Islet of Langerhans (tissue), 1 donor: ENCODE results near the gene MBD3.
"Not testable (repeated sequence)": the region's sequence is repeated elsewhere in the genome, so short reads cannot be mapped to it uniquely, and the experiment has no call there.

Experiments
- FAIRE-seq: peaks from one replicate; lab custom pipeline; 2011; peaks lifted over from hg19 to GRCh38; lab: Jason Lieb, UNC

Gene MBD3, protein sequence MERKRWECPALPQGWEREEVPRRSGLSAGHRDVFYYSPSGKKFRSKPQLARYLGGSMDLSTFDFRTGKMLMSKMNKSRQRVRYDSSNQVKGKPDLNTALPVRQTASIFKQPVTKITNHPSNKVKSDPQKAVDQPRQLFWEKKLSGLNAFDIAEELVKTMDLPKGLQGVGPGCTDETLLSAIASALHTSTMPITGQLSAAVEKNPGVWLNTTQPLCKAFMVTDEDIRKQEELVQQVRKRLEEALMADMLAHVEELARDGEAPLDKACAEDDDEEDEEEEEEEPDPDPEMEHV

DNA sequence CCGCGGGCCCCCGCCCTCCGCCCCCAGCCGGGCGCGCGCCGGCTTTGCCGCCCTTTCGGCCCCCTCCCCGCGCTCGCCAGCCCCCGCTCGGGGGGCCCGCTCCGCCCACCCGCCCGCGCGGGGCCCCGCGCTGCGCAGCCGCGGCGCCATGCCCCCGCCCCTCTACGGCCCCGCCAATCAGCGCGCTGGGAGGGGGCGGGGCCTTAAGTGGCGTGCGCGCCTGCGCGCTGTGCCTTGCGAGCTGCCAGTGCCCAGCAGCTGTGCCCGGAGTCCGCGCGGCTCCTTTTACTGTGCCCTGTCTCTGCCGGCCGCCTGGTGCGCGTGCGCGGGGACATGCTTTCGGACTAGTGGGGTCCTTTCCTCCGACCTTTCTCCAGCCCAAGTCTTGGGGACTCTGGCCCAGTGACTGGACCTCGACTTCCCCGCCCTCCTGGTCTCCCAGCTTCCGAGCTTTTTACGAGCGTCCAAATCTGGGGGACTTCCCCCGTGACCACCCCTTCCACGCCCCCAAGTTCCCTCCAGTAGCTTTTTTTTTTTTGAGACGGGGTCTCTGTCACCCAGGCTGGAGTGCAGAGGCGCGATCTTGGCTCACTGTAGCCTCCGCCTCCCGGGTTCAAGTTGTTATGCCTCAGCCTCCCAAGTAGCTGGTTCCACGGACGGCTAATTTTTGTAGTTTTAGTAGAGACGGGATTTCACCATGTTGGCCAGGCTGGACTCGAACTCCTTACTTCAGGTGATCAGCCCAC, at the start of gene MBD3:
Gene MBD3 (minus strand): TSS at position 111 of the 746 bp plus-strand sequence. CDS start 234 bp downstream, outside the sequence.
- no peak for FAIRE-seq

DNA sequence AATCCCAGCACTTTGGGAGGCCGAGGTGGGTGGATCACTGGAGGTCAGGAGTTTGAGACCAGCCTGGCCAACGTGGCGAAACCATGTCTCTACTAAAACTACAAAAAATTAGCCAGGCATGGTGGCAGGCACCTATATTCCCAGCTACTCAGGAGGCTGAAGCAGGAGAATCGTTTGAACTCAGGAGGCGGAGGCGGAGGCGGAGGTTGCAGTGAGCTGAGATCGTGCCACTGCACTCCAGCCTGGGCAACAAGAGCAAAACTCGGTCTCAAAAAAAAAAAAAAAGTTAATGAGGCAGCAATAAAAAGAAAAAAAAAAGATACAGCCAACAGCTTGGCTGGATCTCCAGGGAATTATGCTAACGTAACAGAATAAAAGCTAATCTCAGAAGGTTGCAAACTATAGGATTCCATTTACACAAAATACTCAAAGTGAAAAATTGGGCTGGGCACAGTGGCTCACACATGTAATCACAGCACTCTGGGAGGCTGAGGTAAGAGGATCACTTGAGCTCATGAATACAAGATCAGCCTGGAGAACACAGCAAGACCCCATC, 48.3 kb upstream of the MBD3 start:
- FAIRE-seq: not testable (repeated sequence)

DNA sequence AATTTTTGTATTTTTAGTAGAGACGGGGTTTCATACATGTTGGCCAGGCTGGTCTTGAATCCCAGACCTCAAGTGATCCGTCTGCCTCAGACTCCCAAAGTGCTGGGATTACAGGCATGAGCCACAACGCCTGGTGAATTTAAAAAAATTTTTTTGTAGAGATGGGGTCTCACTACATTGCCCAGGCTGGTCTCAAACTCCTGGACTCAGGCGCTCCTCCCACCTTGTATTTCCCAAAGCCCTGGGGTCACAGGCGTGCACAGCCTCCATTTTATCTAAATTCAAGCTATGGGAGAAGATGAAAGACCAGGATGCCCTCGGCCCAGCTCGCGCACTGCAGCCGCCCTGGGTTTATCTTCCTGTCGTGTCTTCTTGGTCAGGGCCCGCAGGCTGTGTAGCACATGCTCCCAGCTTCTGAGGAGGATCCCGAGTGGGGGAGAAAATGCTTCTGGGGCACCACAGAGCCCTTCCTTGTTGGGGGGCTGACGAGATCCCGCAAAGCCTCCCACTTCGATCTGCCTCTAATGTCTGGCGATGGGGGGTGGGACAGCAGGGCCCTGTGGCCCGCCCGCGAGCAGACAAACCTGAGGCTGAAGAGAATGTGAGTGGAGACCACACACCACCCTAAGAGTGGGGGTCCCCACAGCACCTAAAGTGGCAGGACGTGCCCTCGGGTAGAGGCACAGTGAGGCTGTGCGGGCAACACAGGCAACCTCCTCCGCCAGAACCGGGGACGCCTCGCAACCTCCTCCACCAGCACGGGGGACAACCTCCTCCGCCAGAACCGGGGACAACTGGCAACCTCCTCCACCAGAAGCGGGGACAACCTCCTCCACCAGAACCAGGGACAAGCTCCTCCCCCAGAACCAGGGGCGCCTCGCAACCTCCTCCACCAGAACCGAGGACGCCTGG, 43.9 kb upstream of the MBD3 start:
- FAIRE-seq: no peak

DNA sequence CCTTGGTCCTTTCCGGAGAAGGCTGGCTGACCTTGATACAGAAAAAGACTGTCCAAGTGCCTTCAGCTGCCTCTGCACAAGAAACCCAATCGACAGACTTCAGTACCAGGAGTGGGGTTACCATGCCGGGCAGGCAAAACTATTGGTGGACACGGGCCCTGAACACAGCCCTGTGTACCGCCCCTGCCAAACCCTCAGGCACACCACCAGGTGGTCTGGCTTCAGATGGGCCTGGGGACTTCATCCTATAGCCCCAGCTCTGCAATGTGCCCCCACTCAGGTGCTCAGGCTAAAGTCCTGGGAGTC, 42.2 kb upstream of the MBD3 start:
- no peak for FAIRE-seq

DNA sequence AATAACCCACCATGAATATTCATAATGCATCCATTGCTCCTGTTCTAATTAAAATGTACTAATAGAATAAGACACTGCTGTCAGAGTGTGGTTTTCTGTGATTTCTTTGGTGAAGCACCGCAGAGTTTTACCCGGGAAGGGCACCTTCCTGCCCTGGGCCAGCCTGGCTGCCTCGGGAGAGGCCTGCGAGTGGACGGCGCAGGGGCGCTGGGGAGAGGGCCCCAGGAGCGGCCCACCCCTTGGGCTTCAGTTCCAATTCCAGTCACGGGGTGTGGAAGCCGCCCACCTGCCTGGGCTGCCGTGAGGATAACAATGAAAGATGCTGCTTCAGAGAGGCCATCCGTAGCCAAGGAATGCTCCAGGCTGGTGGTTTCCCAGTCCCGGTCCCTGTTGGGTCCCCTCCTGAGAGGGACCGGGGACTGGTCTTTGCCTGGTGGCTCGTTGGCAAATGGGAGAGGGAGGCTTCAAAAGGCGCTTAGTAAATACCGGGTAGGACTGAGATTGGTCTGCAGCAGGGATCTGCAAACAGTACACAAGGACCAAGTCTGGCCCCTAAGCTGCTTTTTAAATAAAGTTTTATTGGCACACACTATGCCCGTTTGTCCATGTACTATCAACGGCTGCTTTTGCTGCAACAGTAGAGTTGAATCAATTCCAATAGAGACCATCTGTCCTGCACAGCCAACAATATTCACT, 41.7 kb upstream of the MBD3 start:
- no peak for FAIRE-seq

DNA sequence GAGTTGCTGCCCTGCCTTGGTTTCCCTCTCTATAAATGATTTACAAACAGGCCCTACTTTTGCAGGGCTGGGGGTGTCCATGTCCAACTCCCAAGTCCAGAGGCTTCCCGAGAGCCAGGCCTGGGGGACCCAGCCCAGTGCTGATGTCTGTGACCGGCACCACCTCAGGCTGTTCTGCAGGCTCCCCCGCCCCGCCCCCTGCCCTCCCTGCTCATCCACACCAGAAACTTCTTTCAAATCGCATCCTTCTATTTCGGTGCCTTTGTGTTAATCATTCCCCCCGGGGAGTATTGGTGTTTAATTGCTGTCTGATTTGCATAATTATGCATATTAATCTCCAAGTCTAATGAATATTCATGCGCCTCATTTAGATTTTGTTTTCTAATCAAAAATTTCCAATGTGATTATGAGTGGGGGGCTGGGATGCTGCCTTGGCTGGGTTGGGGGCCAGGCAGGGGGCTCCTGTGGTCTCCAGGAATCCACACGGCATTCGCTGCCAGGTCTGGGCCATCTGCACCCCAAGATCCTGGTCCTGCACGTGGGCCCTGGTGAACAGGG, 40.7 kb upstream of the MBD3 start:
- no peak for FAIRE-seq

DNA sequence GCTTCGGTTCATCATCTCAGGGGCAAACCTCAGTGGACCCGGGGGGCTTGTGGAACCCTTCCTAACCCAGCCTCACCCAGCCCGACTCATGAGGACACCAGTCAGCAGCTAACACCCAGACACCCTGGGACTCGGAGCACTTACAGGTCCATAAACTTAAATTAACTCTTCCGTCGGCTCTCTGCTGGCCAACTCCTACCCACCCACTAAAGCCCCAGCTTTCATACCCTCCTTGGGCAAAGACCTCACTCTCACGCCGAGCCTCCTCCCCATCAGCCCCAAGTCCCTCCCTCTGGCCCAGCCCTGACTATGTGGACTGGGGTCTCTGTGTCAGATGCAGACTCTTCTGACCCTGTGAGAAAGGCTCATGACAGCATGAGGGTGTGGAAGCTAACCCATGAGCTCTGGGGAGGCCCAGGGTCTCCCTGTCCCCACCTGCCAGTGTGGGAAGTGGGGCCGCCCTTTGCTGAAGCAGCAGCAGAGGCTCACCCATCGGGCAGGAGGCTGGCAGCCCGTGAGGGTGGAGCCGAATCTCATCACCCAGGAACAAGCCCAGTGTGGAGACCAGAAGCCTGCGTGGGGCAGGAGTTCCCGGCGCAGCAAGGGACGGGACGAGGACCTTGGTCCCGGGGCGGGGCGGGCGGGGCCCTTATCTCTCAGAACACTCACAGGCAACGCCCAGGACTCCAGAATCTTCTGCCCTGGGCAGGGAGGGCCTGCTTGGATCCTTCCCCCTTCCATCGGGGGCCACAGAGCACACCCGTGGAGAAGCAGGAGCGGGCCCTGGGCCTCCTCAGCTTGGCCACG, 40.0 kb upstream of the MBD3 start:
- no peak for FAIRE-seq

DNA sequence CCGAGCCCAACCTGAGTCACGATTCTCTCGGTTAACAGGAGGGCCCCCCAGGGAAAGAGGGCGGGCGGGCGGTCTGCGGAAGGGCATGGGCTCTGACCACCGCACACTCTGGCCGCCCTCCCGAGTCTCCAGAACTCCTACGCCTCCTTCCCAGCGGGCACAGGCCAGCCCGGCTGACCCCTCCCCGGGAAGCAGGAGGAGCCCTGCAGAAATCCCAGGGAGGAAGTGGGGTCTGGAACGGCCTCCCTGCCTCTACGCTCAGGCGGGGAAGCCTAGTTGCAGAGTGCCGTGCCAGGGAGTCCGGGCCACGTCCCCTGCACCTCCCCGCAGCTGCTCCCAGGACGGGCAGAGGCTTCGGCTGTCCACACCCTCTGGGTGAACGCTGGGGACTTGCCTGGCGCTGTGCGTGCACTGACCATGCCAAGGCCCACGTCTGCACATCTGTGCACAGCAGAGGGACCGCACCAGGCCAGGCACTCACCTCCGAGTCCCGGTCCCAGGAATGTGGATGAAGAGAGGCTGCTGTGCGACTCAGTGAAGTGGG, 39.0 kb upstream of the MBD3 start:
- no peak for FAIRE-seq

DNA sequence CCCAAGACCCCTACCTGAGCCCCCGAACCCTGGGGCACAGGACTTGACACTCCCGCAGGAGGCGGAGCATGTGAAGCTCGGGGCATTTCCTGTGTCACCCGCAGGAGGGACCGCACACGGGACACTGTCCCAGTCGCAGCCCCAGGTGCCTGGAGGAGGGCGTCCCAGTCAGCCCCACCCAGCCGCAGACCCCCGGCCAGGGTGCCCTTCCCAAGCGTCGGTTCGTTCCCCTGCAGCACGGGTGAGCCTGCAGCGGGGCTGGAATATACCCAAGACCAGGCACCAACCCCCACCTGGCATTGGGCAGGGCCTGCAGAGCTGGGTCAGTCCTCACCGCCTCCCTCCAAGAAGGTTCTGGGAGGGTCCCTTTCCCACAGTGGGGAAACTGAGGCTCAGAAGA, 38.1 kb upstream of the MBD3 start:
- FAIRE-seq: no peak

DNA sequence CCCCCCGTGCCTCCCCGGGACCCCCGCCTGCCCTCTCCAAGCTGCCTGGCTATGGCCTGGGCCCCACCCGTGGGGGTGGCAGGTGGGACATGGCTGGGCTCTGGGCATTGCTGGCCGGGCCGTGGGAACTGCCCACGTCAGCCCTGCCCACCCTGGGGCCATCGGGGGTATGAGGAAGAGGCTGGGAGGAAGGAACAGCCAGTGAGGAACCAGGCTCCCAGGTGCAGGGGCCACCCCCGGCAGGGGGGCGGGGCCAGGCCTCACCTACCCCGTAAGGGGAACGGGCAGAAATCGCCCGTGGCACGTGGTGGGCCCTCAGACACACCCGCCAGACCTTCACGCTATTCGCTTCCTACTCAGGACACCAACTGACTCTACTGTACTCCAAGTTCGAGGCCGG, 37.3 kb upstream of the MBD3 start:
- FAIRE-seq: no peak

DNA sequence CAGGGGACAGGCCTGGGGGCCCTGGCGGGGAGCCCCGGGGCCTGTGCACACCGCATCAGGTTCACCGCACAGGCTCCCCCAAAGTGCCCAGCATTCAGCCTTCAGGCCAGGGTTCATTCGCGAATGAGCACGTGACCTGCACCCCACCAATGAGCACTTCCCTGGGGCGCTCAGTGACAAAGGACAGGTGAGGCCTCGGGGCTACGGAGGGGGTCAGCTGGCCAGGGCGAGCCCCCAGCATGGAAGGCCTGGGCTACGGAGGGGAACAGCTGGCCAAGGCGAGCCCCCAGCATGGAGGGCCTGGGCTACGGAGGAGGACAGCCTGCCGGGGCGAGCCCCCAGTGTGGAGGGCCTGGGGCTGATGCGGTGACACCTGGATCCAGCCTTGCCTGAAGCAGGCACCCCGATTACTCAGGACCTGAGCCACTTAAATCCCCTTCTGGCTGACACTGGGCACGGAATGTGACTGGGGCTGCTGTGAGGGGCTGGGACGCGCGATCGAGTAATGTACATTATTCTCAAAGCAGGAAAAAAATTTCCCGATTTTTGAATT, 36.7 kb upstream of the MBD3 start:
- no peak for FAIRE-seq

DNA sequence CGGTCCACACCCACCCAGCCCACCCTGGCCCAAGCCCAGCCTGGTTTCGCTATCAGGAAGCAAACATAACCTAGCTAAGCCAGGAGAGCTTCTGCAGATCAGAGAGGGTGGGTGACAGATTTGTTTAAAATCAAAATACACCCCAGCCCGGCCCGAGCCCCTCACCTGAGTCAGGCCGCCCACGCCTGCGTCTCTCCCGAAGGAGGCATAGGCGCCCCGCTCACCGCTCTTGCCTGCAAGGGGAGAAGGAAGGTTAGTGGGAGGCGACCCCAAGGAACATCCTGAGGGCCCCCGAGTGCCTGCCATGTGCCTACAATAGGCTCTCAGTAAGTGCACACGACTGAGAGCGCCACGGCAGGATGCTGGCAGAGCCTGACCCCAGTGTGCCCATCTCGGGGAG, 34.5 kb upstream of the MBD3 start:
- no peak for FAIRE-seq

DNA sequence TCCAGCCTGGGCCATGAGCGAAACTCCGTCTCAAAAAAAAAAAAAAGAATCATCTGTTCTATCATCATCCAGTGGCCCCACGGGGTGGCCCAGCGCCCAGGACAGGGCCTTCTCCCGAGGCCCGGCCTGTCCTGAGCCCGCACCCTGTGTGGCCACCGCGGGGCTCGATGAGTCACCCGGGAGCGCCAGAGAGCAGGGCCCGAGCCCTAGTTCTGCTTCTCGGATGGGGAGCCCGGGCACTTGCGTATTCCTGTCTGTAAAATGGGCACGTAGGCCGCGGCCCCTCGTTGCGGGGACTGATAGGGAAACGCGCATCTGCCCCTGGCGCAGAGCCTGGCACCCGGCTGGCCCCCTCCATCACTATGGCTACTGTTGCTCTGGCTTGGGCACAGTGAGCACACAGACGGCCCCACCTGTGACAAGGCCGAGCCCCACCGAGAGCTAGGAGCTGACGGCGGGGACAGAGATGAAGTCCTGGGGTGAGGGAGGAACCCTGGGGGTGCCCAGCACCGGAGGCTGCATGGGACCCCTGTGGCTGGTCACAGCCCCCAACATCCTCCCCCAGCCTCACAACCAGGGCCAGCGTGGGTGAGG, 33.8 kb upstream of the MBD3 start:
- FAIRE-seq: no peak

DNA sequence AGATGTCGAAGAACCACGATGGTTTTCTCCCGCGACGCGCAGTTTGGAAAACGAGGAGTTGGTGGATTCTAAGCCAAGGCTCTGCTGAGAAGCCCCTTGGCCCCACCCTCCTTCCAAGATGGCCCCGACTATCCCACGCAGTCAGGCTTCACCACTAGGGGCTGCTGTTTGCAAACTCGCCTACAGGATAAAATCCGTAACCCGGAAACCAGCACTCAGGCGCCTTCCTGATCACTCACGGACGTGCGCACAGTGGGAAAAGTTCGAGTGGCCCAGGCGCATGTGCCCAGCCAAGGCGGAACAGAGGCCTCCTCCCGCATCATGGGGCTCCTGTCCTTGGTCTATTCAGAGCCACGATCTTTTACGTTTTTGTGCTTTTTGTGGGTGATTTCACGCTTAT, 31.8 kb upstream of the MBD3 start:
- no peak for FAIRE-seq

DNA sequence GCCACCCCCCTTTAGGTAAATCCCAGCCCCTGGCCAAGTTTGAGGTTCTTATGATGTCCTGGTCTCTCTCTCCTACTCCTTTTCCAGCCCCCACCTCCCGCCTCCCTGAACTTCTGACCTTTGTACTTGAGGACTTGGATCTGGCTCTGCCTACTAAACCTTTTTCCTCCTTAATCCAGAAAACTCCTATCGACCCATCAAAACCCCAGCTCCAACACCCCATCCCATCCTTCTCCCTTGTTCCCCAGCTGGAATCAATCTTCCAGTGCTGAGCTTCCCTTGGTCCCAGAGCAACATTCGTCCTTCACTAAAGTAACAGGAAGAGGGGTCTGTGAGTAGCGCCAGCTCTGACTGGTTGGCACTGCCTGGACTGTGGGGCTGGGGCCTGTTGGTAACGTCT, 29.9 kb upstream of the MBD3 start:
- FAIRE-seq: no peak

DNA sequence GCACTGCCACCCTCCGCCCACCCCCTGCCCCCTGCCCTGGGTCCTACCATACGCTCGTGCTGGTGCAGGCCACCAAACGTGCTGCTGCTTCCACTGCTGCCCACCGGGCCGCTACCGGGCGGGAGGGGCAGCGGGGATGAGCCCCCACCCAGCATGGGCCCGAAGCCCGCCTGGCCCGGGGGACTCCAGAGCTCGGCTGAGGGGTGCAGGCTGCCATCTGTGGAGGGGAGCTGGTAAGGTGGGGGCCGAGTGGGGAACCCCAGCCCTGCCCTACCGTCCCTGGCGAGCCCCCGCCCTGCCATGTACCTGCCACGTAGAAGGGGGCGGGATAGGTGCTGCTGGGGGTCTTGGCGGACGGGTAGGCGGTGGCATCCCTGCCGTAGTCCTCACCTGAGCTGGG, 29.3 kb upstream of the MBD3 start:
- no peak for FAIRE-seq

DNA sequence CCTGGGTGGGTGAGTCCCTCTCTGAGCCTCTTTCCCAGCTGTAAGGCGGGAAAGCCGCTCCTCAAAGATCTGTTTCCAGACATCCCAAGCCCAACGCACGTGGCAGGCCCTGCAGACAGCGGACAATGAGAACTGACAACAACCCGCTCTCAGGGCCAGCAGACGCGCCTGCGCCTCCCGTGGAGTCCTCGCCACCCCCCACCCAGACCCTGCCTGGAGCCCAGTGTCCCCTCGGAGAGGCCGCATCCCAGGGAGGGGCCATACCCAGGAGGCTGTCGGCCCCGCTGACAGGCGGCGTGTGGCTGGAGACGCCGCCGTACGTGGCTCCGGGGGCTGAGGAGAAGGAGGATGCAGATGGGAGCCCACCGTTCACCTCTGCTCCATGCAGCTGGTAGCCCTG, 28.9 kb upstream of the MBD3 start:
- FAIRE-seq: no peak

DNA sequence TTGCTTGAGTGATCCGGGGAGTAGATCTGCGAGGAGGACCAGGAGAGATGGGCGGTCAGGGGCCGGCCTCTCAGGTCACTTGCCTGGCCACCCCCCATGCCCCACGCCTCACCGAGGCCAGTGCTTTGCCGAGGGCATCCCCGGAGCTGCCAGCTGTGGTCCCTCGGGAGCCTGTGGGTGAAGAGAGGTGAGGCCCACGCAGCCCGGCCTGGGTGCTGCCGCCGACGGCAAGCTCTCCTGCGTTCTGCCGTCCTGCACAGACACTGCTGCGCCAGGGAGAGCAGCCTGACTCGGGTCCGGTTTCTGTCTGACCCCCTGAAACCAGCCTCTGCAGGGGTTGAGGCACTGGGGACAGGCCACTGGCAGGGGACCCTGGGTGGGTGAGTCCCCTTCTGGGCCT, 28.4 kb upstream of the MBD3 start:
- no peak for FAIRE-seq

DNA sequence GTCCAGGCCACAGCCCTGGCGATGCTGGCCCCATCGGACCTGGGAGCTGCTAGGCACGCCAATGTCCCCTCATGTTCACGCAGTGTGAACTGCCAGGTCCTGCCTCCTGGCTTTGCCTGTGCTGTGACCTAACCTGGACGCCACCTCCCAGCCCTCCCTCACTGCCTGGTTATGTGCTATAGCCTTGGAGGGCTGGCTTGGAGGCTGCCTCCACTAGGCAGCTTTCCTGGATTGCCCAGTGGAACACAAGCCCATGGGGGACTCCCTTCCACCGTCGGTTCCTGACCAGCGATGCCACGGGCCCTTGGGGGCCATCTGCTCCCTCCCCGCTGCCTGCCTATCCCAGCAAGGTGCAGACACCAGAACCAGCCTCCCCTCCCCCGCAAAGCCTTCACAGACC, 27.8 kb upstream of the MBD3 start:
- FAIRE-seq: no peak

DNA sequence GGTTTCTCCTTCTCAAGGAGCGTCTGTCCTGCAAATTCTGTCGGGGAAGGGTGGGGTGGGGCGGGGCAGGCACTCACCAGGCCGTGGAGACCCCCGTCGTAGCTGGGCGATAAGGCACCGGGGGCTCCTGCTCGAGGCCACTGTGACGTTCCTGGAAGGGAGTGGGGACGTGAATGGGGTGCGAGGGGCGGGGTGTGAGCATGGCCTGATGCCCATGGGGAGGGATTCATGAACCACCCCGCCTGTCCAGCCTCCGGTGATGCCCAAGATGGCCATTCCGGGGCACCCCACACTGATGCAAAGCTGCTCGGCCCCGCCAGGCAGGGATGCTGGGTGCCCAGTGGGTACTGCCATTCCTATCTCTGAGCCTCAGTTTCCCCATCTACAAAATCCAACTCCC, 27.0 kb upstream of the MBD3 start:
- no peak for FAIRE-seq
